ENCODE results near the gene CFAP20DC.

DNA sequence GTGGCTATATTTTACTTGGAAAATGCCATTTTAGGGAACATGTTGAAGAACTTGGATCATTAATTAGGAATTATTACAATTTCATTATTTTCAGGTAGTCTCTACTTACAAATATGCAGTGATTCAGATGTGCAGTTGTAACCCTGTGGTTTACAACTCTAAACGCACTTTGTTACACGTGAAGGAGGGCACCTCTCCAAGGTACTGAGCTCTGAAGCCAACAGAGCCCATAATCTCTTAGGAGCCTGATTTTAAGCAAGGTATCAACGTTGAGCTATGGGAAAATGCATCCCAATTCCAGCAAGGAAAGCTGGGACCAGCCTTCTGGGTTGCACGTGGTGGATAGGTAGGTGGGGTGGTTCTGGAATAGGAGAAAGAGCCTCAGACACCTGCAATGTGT, 301.8 kb downstream of the CFAP20DC start:
- TF ChIP-seq, protein P1, sequence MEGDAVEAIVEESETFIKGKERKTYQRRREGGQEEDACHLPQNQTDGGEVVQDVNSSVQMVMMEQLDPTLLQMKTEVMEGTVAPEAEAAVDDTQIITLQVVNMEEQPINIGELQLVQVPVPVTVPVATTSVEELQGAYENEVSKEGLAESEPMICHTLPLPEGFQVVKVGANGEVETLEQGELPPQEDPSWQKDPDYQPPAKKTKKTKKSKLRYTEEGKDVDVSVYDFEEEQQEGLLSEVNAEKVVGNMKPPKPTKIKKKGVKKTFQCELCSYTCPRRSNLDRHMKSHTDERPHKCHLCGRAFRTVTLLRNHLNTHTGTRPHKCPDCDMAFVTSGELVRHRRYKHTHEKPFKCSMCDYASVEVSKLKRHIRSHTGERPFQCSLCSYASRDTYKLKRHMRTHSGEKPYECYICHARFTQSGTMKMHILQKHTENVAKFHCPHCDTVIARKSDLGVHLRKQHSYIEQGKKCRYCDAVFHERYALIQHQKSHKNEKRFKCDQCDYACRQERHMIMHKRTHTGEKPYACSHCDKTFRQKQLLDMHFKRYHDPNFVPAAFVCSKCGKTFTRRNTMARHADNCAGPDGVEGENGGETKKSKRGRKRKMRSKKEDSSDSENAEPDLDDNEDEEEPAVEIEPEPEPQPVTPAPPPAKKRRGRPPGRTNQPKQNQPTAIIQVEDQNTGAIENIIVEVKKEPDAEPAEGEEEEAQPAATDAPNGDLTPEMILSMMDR (conservative IDR thresholded peaks at IDR 0.05; ENCODE audit: low read depth, low read length): no peak
- TF ChIP-seq RAD21 (IDR thresholded peaks at IDR 0.05; ENCODE audit: low read length) (no peak), MAFK (IDR thresholded peaks at IDR 0.05; ENCODE audit: low read depth, low read length) (no peak), RCOR1 (IDR thresholded peaks at IDR 0.05; ENCODE audit: insufficient replicate concordance, low read length) (no peak), NFE2L2 (IDR thresholded peaks at IDR 0.05; ENCODE audit: low read depth, low read length) (no peak), BHLHE40 (IDR thresholded peaks at IDR 0.05; ENCODE audit: low read depth, low read length) (no peak), MAZ (IDR thresholded peaks at IDR 0.05; ENCODE audit: borderline replicate concordance, low read depth, low read length) (no peak), POLR2A (IDR thresholded peaks at IDR 0.05; ENCODE audit: low read depth, low read length) (no peak), RFX5 (IDR thresholded peaks at IDR 0.05; ENCODE audit: low read depth, low read length) (no peak)
- TF ChIP-seq, protein P2, sequence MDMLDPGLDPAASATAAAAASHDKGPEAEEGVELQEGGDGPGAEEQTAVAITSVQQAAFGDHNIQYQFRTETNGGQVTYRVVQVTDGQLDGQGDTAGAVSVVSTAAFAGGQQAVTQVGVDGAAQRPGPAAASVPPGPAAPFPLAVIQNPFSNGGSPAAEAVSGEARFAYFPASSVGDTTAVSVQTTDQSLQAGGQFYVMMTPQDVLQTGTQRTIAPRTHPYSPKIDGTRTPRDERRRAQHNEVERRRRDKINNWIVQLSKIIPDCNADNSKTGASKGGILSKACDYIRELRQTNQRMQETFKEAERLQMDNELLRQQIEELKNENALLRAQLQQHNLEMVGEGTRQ (IDR thresholded peaks at IDR 0.05; ENCODE audit: low read depth, low read length): no peak
- TF ChIP-seq, protein P3, sequence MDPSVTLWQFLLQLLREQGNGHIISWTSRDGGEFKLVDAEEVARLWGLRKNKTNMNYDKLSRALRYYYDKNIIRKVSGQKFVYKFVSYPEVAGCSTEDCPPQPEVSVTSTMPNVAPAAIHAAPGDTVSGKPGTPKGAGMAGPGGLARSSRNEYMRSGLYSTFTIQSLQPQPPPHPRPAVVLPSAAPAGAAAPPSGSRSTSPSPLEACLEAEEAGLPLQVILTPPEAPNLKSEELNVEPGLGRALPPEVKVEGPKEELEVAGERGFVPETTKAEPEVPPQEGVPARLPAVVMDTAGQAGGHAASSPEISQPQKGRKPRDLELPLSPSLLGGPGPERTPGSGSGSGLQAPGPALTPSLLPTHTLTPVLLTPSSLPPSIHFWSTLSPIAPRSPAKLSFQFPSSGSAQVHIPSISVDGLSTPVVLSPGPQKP (IDR thresholded peaks at IDR 0.05; ENCODE audit: borderline replicate concordance, low read depth, low read length): no peak
